SK-N-MC (cell line): Measurements from ENCODE around the gene SASH1.

Experiments
- DNase-seq: peaks from one replicate; pipeline ENCODE4 v3.0.0-alpha.2; 2011; ENCODE audit warnings: low read depth, low spot score
- H3K27ac ChIP-seq: fragments of 200-600 bp; sonication (generic); 2 replicates; pipeline ENCODE4 v1.5.1; 2016; ENCODE audit warnings: mixed run types
- H3K36me3 ChIP-seq: fragments of 200-600 bp; sonication (generic); 2 replicates; pipeline ENCODE4 v1.6.1; 2017; ENCODE audit warnings: antibody characterized with exemption, low read length, mixed read lengths; ENCODE audit not compliant: insufficient read depth
- H3K4me3 ChIP-seq: fragments of 200-600 bp; sonication (generic); 2 replicates; pipeline ENCODE4 v1.5.1; 2016
- H3K9ac ChIP-seq: fragments of 200-600 bp; sonication (generic); 2 replicates; pipeline ENCODE4 v1.8.0; 2017; ENCODE audit warnings: mixed run types, mixed read lengths; ENCODE audit not compliant: insufficient read length
- H3K9me3 ChIP-seq: fragments of 200-600 bp; sonication (generic); 2 replicates; pipeline ENCODE4 v1.6.1; 2017; ENCODE audit warnings: low read depth, mild to moderate bottlenecking, antibody characterized with exemption, low read length, moderate library complexity, mixed read lengths
- EZH2 ChIP-seq: fragments of 200-600 bp; sonication (generic); IDR thresholded peaks from one replicate; pipeline ENCODE4 v1.6.1; 2017; ENCODE audit warnings: antibody characterized with exemption
- FOXP2 ChIP-seq: optimal IDR thresholded peaks from 2 replicates; pipeline ENCODE3; 2011; ENCODE audit warnings: mild to moderate bottlenecking, moderate library complexity; ENCODE audit not compliant: insufficient read depth; ENCODE audit errors: extremely low read length, control extremely low read depth
- POLR2AphosphoS5 ChIP-seq: IDR thresholded peaks from 2 replicates; pipeline ENCODE4 v1.6.1; 2012; ENCODE audit warnings: mild to moderate bottlenecking, low read depth, low read length, borderline replicate concordance

SASH1 gene

GRCh38 chr6:148565930-148566663 is 223.5 kb downstream of the SASH1 start:
- no peaks in the 10 kb centered on the region for H3K36me3 ChIP-seq
- H3K27ac ChIP-seq, result no peak overlapping the region
- H3K9ac ChIP-seq, result no peak overlapping the region
- TF ChIP-seq FOXP2 (no peak), POLR2AphosphoS5 (no peak), EZH2 (no peak)
- H3K9me3 ChIP-seq, result no peaks in the 10 kb centered on the region
- no peak for DNase-seq
- H3K4me3 ChIP-seq, result no peak overlapping the region

- Histone ChIP-seq H3K9ac (no peak overlapping the region), H3K9me3 (no peaks in the 10 kb centered on the region), H3K27ac (no peak overlapping the region), H3K4me3 (no peak overlapping the region), H3K36me3 (no peaks in the 10 kb centered on the region)
- no peak for TF ChIP-seq FOXP2
- no peak for TF ChIP-seq POLR2AphosphoS5
- no peak for TF ChIP-seq EZH2
- DNase-seq, result no peak
Observed at GRCh38 chr6:148566664-148567350, 224.2 kb downstream of the SASH1 start.

- no peak overlapping the region for H3K27ac ChIP-seq
- no peak for DNase-seq
- H3K9ac ChIP-seq, result no peak overlapping the region
- no peaks in the 10 kb centered on the region for H3K9me3 ChIP-seq
- no peak for TF ChIP-seq EZH2
- no peak for TF ChIP-seq FOXP2
- no peak overlapping the region for H3K4me3 ChIP-seq
- no peaks in the 10 kb centered on the region for H3K36me3 ChIP-seq
Observed at GRCh38 chr6:148570456-148570855, 227.8 kb downstream of the SASH1 start.

GRCh38 chr6:148572676-148573335 is 230.2 kb downstream of the SASH1 start:
- Histone ChIP-seq H3K4me3 (no peak overlapping the region), H3K9me3 (no peaks in the 10 kb centered on the region), H3K27ac (no peak overlapping the region), H3K36me3 (no peaks in the 10 kb centered on the region), H3K9ac (no peak overlapping the region)
- no peak for DNase-seq
- TF ChIP-seq POLR2AphosphoS5, result no peak
- no peak for TF ChIP-seq EZH2
- TF ChIP-seq FOXP2, result no peak

- TF ChIP-seq EZH2 (no peak), FOXP2 (no peak), POLR2AphosphoS5 (no peak)
- Histone ChIP-seq H3K9me3 (no peaks in the 10 kb centered on the region), H3K36me3 (no peaks in the 10 kb centered on the region), H3K27ac (no peak overlapping the region), H3K9ac (no peak overlapping the region), H3K4me3 (no peak overlapping the region)
- no peak for DNase-seq
Observed at GRCh38 chr6:148573922-148574321, 231.3 kb downstream of the SASH1 start.

- Histone ChIP-seq H3K27ac (no peak overlapping the region), H3K36me3 (no peaks in the 10 kb centered on the region), H3K4me3 (no peak overlapping the region), H3K9me3 (no peaks in the 10 kb centered on the region), H3K9ac (no peak overlapping the region)
- no peak for DNase-seq
- TF ChIP-seq EZH2 (no peak), POLR2AphosphoS5 (no peak), FOXP2 (no peak)
Observed at GRCh38 chr6:148577687-148578488, 235.2 kb downstream of the SASH1 start.

GRCh38 chr6:148578489-148578814 is 235.8 kb downstream of the SASH1 start:
- no peak for TF ChIP-seq FOXP2
- TF ChIP-seq EZH2, result no peak
- no peak for TF ChIP-seq POLR2AphosphoS5
- H3K27ac ChIP-seq, result no peak overlapping the region
- H3K9ac ChIP-seq, result no peak overlapping the region
- no peak for DNase-seq
- no peaks in the 10 kb centered on the region for H3K36me3 ChIP-seq
- H3K4me3 ChIP-seq, result no peak overlapping the region
- H3K9me3 ChIP-seq, result no peaks in the 10 kb centered on the region
